ENCODE data around the gene SERPINI1.

Gene SERPINI1

GRCh38 chr3:167739190-167739810, 3.8 kb downstream of the SERPINI1 start:
- no peak overlapping the region for H3K4me3 ChIP-seq (ENCODE audit: control insufficient read depth, low read depth, low read length)
- TF ChIP-seq, protein P1, sequence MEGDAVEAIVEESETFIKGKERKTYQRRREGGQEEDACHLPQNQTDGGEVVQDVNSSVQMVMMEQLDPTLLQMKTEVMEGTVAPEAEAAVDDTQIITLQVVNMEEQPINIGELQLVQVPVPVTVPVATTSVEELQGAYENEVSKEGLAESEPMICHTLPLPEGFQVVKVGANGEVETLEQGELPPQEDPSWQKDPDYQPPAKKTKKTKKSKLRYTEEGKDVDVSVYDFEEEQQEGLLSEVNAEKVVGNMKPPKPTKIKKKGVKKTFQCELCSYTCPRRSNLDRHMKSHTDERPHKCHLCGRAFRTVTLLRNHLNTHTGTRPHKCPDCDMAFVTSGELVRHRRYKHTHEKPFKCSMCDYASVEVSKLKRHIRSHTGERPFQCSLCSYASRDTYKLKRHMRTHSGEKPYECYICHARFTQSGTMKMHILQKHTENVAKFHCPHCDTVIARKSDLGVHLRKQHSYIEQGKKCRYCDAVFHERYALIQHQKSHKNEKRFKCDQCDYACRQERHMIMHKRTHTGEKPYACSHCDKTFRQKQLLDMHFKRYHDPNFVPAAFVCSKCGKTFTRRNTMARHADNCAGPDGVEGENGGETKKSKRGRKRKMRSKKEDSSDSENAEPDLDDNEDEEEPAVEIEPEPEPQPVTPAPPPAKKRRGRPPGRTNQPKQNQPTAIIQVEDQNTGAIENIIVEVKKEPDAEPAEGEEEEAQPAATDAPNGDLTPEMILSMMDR (conservative IDR thresholded peaks at IDR 0.05; ENCODE audit: control insufficient read depth, insufficient read depth, low read depth, low read length): no peak
- no peak for DNase-seq (ENCODE audit: low read depth)

GRCh38 chr3:167740961-167741587, 5.6 kb downstream of the SERPINI1 start:
- TF ChIP-seq, protein P1 (conservative IDR thresholded peaks at IDR 0.05; ENCODE audit: control insufficient read depth, insufficient read depth, low read depth, low read length): peak; percentile 57
- H3K4me3 ChIP-seq (ENCODE audit: control insufficient read depth, low read depth, low read length): no peak overlapping the region
- DNase-seq (ENCODE audit: low read depth): peak; percentile 41

- no peak for DNase-seq (ENCODE audit: low read depth)
- TF ChIP-seq, protein P1 (conservative IDR thresholded peaks at IDR 0.05; ENCODE audit: control insufficient read depth, insufficient read depth, low read depth, low read length): no peak
- no peak overlapping the region for H3K4me3 ChIP-seq (ENCODE audit: control insufficient read depth, low read depth, low read length)
Observed at GRCh38 chr3:167742338-167742737, 6.8 kb downstream of the SERPINI1 start.

DNA sequence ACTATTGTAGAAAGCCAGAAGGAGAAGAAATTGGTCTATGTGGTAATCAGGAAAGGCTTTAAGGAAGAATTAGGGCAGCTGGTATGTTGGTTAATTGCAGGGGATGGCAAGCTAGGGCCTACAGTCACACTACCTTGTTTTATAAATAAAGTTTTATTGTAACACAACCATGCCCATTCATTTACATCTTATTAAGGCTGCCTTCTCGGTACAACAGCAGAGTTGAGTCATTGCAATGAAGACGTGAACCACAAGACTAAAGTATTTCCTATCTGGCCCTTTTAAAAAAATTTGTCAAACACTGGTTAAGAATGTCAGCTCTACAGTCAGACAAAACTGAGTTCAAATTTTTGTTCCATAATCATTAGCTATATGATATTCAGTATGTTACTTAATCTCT, 8.3 kb downstream of the SERPINI1 start:
- TF ChIP-seq, protein P1 (conservative IDR thresholded peaks at IDR 0.05; ENCODE audit: control insufficient read depth, insufficient read depth, low read depth, low read length): no peak
- no peak overlapping the region for H3K4me3 ChIP-seq (ENCODE audit: control insufficient read depth, low read depth, low read length)
- no peak for DNase-seq (ENCODE audit: low read depth)

GRCh38 chr3:167749209-167749608, 13.7 kb downstream of the SERPINI1 start:
- H3K4me3 ChIP-seq (ENCODE audit: control insufficient read depth, low read depth, low read length): no peak overlapping the region
- no peak for DNase-seq (ENCODE audit: low read depth)
- TF ChIP-seq, protein P1 (conservative IDR thresholded peaks at IDR 0.05; ENCODE audit: control insufficient read depth, insufficient read depth, low read depth, low read length): no peak

DNA sequence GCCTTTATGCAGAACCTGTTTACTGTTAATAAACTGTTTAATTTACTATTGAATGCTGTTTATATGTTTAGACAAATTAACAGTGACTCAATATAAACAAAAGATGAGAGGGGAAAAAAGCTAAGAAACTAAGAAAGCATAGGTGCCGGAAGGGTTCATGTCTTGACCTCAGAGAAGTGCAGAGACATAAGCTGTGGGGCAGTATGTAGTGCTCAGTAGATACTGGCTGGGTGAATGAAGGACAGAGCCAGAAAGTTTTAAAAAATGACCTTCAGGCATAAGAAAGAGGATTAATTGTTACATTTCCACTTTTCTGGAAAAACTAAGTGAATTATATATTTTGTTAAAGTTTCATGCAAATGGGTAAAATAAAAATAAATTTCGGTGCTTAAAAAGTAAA, 14.2 kb downstream of the SERPINI1 start:
- no peak overlapping the region for H3K4me3 ChIP-seq (ENCODE audit: control insufficient read depth, low read depth, low read length)
- TF ChIP-seq, protein P1 (conservative IDR thresholded peaks at IDR 0.05; ENCODE audit: control insufficient read depth, insufficient read depth, low read depth, low read length): no peak
- DNase-seq (ENCODE audit: low read depth): no peak
